ENCODE data around the gene SLC35A1. TPM values are rescaled to one million over a fixed set of nuclear protein-coding genes. Genes with fewer than 3 reads are reported as not detected.

The SLC35A1 gene
- total RNA-seq, 1 donor from 2014 or later: 48.9 TPM

DNA sequence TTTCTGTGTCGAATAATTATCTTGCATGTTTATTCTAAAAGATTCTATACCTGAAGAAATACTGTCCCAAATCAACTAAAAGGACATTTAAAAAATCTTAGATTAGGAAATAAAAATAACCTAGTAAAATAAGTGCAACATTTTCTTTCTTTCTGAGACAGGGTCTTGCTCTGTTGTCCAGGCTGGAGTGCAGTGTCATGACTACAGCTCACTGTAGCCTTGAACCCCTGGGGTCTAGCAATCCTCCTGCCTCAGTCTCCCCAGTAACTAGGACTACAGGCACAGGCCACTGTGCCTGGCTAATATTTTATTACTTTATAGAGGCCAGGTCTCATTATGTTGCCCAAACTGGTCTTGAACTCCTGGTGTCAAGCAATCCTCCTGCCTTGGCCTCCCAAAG lies 68.3 kb downstream of the SLC35A1 start:
- Histone ChIP-seq H3K4me1 (no peaks in the 10 kb centered on the region), H3K36me3 (peaks cover 58% of the 10 kb centered on the region), H3K27me3 (no peaks in the 10 kb centered on the region), H3K4me3 (no peak overlapping the region), H3K27ac (no peak overlapping the region), H3K9me3 (no peaks in the 10 kb centered on the region)
- intact Hi-C loops (cut with DNase I): no loop called here
- DNase-seq: no peak
- no peak for ATAC-seq
- no peak for TF ChIP-seq CTCF (IDR thresholded peaks at IDR 0.05)

GRCh38 chr6:87541744-87542143 lies 69.0 kb downstream of the SLC35A1 start:
- Histone ChIP-seq H3K27ac (no peak overlapping the region), H3K4me1 (no peaks in the 10 kb centered on the region), H3K36me3 (peaks cover 58% of the 10 kb centered on the region), H3K9me3 (no peaks in the 10 kb centered on the region), H3K4me3 (no peak overlapping the region), H3K27me3 (no peaks in the 10 kb centered on the region)
- ATAC-seq (no peak), DNase-seq (no peak)
- intact Hi-C loops (cut with DNase I): no loop called here
- TF ChIP-seq CTCF (IDR thresholded peaks at IDR 0.05): no peak

DNA sequence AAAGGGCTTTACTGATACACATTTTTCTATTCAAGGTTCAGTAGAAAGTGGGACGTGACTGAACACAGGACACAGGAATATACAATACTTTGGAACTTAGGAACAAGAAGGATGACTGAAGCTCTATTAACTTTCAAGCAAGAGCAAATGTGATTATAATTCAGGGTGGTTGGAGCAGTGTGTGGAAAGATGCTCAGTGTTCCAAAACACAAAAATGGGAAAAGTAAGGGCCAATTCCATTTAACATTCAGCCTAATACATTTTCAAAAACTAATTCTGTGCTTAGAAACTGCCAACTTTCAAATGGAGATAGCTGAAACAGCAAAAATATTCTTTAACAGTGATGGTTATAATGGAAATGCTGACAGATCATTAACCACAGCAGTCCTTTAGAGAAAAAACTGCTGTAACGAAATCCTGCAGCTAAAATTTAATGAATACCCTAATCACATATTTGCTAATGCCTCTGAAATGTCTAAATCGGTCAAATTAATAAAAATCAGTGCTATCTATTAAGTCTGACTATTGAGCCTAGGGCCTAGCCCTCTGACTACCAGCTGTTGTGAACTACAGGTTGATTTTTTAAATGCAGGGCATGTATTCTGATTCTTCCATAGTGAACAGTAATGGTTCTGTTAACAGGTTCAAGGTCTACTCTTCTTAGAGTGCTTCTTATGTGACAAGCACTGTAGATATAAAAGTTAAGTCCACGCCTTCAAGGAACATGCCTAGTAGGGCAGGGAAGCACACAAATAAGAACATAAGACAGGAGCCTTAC lies 71.1 kb downstream of the SLC35A1 start:
- H3K9me3 ChIP-seq: no peaks in the 10 kb centered on the region
- no peak for ATAC-seq
- TF ChIP-seq CTCF (IDR thresholded peaks at IDR 0.05): no peak
- H3K27me3 ChIP-seq: no peaks in the 10 kb centered on the region
- intact Hi-C loops (cut with DNase I): no loop called here
- no peak overlapping the region for H3K4me3 ChIP-seq
- H3K27ac ChIP-seq: no peak overlapping the region
- H3K36me3 ChIP-seq: peaks cover 61% of the 10 kb centered on the region
- DNase-seq: no peak
- H3K4me1 ChIP-seq: no peaks in the 10 kb centered on the region

DNA sequence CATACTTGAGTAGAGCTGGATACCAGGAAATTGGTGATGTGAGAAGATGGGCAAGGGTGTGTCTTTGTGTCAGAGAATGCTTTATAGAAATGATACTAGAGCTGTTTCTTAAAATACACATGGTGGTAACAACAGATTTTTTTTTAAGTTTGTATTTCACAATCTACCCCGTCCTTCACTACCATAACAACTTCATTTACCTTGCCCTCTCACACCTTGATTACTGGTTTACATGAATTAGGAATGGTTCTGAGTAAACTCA lies 71.6 kb downstream of the SLC35A1 start:
- no peaks in the 10 kb centered on the region for H3K9me3 ChIP-seq
- ATAC-seq: no peak
- H3K4me3 ChIP-seq: no peak overlapping the region
- H3K27me3 ChIP-seq: no peaks in the 10 kb centered on the region
- peaks cover 63% of the 10 kb centered on the region for H3K36me3 ChIP-seq
- DNase-seq: no peak
- no peak for TF ChIP-seq CTCF (IDR thresholded peaks at IDR 0.05)
- H3K27ac ChIP-seq: no peak overlapping the region
- intact Hi-C loops (cut with DNase I): no loop called here
- no peaks in the 10 kb centered on the region for H3K4me1 ChIP-seq

GRCh38 chr6:87551799-87552198 lies 79.0 kb downstream of the SLC35A1 start:
- intact Hi-C loops (cut with DNase I): no loop called here
- no peak overlapping the region for H3K4me3 ChIP-seq
- peaks cover 61% of the 10 kb centered on the region for H3K36me3 ChIP-seq
- H3K27me3 ChIP-seq: no peaks in the 10 kb centered on the region
- ATAC-seq: no peak
- no peak for TF ChIP-seq CTCF (IDR thresholded peaks at IDR 0.05)
- DNase-seq: no peak
- no peaks in the 10 kb centered on the region for H3K4me1 ChIP-seq
- H3K27ac ChIP-seq: no peak overlapping the region
- no peaks in the 10 kb centered on the region for H3K9me3 ChIP-seq
